Activated T-cell treated with anti-CD3 and anti-CD28 coated beads for 48 hours (primary cell): ENCODE results near the gene ERICH6B.

Source experiments
- DNase-seq: peaks from one replicate; pipeline ENCODE4 v3.0.0-alpha.2; 2020; ENCODE audit warnings: low read depth

ERICH6B gene

GRCh38 chr13:45496942-45497341 is 118.6 kb downstream of the ERICH6B start:
- DNase-seq: no peak

DNA sequence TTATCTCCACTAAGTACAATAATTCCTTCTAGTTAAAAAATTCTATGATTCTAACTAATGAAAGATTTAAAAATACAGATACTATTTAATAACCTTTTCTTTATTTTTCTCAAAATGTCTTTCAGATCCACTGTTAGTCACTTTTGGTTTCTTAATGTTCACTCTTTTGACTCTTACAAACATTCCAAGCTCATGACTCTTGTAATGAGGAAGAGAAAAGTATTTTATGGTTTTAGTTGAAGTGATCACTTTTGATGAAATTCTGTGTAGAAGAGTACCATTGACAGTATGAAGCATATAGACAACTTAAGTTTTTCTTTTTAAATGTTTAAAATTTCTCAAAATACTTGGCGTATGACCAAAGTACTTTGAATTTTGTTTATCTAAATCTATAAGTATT is 123.0 kb downstream of the ERICH6B start:
- DNase-seq: no peak
